HG02642 (cell line): ENCODE measurements around the gene CYP46A1.

Source experiments
- ATAC-seq: cut with Tn5 transposase; IDR thresholded peaks from one replicate; pipeline ENCODE4 v1.9.1; 2021; ENCODE audit warnings: mild to moderate bottlenecking; ENCODE audit not compliant: unreplicated experiment, poor library complexity

The CYP46A1 gene

GRCh38 chr14:99726538-99727095 lies 42.5 kb downstream of the CYP46A1 start:
- no peak for ATAC-seq

- no peak for ATAC-seq
Observed at GRCh38 chr14:99727096-99727870, 43.2 kb downstream of the CYP46A1 start.

GRCh38 chr14:99728231-99728920 lies 44.3 kb downstream of the CYP46A1 start:
- no peak for ATAC-seq

- no peak for ATAC-seq
Observed at GRCh38 chr14:99728981-99729451, 44.9 kb downstream of the CYP46A1 start.

- ATAC-seq: peak; percentile 51
Observed at GRCh38 chr14:99729991-99730875, 46.1 kb downstream of the CYP46A1 start.

GRCh38 chr14:99730876-99731546 lies 46.9 kb downstream of the CYP46A1 start:
- ATAC-seq: no peak

- no peak for ATAC-seq
Observed at GRCh38 chr14:99731547-99732435, 47.7 kb downstream of the CYP46A1 start.

GRCh38 chr14:99732436-99733210 lies 48.5 kb downstream of the CYP46A1 start:
- no peak for ATAC-seq

GRCh38 chr14:99733211-99733539 lies 49.1 kb downstream of the CYP46A1 start:
- no peak for ATAC-seq

GRCh38 chr14:99733540-99734405 lies 49.7 kb downstream of the CYP46A1 start:
- ATAC-seq: no peak

- ATAC-seq: no peak
Observed at GRCh38 chr14:99734406-99735051, 50.4 kb downstream of the CYP46A1 start.

- no peak for ATAC-seq
Observed at GRCh38 chr14:99735189-99736135, 51.4 kb downstream of the CYP46A1 start.

- ATAC-seq: no peak
Observed at GRCh38 chr14:99736603-99737371, 52.7 kb downstream of the CYP46A1 start.

- no peak for ATAC-seq
Observed at GRCh38 chr14:99737451-99737951, 53.4 kb downstream of the CYP46A1 start.
